GM21447 (cell line): Measurements from ENCODE around the gene PLCB2.

Experiments used
- ATAC-seq: cut with Tn5 transposase; IDR thresholded peaks from one replicate; pipeline ENCODE4 v1.9.1; 2021; ENCODE audit not compliant: unreplicated experiment

PLCB2 gene

GRCh38 chr15:40303576-40303975 lies 4.2 kb downstream of the PLCB2 start:
- no peak for ATAC-seq

- no peak for ATAC-seq
These were observed 4.8 kb downstream of the PLCB2 start for GRCh38 chr15:40302981-40303380.

DNA sequence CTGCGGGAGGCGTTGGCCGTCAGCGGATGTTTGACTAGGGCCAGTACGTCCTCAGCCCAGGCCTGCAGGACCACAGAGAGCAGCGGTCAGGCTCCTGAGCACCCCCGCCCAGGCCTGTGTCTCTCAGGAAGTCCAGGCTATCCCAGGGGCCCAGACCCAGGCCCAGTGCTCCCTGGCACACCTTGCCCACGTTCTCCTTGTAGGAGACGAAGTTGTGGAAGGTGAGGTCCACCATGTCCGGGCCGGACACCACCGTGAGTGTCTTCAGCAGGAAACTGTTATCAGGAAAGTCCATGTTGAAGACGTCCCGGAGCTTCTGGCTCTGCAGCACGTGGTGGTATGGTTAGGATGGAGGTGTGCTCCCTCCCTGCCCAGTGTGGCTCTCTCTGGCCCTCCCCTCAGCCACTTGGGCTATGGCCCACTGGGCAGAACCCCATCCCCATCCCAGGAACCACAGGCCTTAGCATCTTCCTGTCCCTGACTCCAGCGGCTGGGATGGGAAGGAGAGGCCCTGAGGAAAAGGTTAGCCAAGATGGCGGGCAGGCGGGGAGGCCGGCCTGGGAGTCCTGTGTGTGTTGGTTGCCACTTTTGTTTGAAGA lies 5.3 kb downstream of the PLCB2 start:
- no peak for ATAC-seq

DNA sequence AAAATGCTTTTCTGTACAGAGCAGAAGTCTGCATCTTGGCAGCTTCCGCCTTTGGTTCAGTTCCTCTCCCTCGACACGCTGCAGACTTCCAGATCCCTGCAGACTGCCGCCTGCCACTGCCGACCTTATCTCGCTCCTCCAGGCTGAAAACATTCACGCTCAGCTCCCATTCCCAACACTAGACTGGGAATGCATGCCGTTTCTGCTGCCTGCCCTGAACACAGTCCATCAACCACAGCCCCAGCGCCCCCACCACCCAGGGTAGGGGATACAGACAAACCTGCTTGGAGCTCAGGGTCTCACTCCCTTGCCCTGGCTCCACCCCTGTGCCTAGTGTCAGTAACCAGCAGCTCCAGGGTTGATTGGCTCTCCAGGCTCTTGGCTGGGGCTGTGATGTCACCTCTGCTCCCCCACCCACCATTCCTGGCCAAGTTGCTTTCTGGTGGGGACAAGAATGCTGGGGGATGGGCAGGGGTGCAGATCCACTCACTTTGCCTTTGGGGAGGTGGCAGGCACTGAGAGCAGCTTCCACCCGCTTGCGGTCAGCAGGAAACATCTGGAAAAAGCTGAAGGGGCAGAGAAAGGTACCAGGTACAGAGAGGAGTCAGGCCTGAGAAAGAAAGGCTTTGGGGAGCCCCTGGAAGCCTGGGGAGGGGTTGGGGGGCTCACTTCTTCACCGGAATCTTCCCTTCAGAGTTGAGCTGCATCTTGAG lies 6.1 kb downstream of the PLCB2 start:
- ATAC-seq = no peak

DNA sequence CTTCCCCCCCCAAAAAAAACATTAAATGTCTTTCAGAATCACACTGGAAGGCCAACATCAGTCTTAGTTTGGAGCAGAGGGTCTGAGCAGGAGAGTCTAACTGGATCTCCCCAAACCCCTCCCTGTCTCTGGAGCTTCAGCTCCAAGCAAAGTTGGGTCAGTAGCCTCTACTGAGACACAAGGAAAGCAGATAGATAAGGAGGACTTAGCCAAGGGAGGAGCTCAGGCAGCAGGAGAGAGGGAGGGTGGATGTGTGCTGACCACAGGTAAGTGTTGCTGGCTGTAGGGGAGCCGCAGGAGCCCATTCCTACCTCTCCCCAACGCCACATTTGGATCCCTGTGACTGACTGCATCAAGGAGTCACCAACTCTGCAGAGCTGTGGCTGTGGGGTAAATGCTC lies 7.0 kb downstream of the PLCB2 start:
- no peak for ATAC-seq

DNA sequence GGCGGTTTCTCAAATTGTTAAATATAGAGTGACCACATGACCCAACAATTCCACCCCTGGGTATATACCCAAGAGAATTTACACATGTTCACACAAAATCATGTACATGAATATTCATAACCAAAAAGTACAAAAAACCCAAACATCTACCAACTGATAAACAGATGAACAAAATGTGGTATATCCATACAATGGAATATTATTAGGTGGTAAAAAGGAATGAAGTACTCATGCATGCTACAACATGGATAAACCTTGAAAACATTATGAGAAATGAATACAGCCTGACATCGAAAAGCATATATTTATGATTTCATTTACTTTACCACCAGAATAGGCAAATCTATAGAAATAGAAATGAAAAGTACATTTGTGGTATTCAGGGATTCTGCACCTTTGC lies 7.4 kb downstream of the PLCB2 start:
- no peak for ATAC-seq

GRCh38 chr15:40298216-40298935 lies 9.4 kb downstream of the PLCB2 start:
- no peak for ATAC-seq

DNA sequence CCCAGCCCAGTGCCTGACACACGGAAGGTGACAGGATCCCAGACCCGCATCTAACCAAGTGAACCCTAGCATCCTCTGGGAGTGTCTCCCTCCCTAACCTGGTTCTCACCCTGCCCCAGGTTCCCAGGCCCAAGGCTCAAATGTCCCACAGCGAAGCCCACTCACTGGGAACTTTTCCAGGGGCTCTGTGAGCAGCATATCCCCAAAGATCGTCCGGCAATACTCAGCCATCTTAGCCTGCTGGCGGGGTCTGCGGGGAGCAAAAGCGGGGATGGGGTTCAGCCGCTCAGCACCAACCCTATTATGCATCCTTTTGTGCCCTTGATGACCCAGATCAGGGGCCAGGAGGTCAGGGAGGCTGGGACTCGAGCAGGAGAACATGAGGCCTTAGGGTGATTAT lies 10.4 kb downstream of the PLCB2 start:
- no peak for ATAC-seq

- no peak for ATAC-seq
These were observed 11.0 kb downstream of the PLCB2 start for GRCh38 chr15:40296561-40297230.

- no peak for ATAC-seq
These were observed 11.7 kb downstream of the PLCB2 start for GRCh38 chr15:40295877-40296560.

GRCh38 chr15:40295297-40295696 lies 12.4 kb downstream of the PLCB2 start:
- no peak for ATAC-seq

DNA sequence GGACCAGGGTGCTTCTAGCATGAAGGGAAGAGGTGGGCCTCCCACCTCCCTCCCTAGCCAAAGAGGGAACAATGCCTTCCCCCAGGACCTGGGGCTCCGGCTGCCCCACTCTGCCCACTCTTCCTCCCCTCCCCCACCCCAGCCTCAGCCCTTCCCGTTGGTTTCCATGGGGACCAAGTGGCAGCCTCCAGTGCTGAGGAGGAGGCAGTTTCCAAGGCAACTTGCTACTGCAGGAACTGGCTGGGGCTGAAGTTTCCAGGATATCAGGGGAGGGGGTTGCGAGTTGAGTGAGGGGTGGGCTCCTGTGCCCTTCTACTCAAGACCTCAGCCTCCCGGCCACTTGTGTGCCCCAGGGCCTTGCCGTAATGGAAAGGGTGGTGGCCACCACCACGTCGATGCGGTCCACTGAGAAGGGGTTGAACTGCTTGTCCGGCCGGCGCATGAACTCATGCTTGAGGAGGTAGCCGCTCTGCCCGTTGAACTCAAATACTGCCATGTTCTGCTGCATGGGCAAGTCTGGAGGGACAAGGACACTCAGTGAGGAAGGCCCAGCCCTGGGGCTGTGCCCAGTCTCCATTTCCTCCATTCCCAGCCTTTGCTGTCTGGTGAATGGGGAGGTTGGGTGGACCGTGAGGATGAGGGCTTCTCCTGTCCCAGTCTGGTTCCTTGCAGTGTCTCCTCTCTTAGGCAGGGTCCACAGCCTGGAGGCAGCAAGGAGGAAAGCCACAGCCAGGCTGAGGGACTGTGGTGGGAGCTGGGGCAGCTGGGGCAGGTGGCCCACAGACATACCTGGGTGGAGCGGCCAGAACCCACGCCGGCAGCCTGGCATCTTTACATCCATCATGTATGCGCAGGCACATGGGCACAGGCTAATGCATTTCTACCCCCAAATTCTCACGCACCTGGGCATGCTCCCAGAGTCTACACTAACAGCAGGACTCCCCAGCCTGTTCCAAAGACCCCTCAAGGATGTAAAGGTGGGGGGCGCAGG lies 13.5 kb downstream of the PLCB2 start:
- ATAC-seq = no peak

- no peak for ATAC-seq
These were observed 14.7 kb downstream of the PLCB2 start for GRCh38 chr15:40293006-40293405.

GRCh38 chr15:40292246-40292645 lies 15.5 kb downstream of the PLCB2 start:
- no peak for ATAC-seq

- ATAC-seq = no peak
These were observed 16.7 kb downstream of the PLCB2 start for GRCh38 chr15:40290918-40291574.

DNA sequence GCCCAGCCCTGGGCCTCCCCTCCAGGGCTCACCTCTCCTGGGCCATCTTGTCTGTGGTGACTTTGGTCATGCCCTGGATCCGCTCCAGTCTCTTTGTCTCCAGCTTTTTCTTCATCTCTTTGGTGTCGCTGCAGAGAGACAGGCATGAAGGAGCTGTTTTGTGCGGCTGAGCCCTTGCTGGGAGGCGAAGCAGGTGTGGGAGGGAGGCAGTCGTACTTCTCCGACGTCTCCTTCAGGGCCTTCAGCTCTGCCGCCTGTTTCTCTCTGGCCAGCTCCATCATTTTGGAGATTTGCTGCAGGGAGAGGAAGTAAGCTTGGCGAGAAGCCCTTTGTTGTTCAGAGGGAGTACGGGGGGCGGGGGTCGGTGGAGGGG lies 17.2 kb downstream of the PLCB2 start:
- no peak for ATAC-seq

DNA sequence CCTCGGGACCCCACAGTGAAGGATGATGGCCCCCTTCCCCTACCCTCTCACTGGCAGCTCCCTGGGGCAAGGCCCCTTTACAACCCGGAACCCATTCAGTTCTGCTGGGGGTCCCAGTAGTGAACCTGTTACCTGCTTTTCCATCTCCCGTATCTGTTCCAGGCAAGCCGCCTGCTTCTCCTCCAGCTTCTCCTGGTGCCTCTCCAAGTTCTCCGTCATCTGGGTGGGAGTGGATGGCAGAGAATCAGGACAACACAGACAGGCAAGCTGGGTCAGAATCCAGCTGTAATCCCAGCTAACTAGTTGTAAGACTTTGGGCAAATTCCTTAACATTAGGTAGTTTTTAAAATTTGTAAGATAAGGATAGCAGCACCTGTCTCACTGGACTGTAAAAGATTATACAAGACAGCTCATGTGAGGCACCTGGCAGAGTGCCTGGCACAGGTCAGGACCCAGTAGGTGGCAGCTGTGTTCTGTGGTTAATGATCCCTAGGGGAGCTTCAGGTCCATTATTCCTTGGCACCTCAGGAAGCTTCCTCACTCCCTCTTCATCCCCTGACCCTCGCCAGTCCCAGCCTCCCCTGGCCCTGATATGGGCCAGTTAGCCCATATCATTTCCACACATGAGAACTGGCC lies 18.5 kb downstream of the PLCB2 start:
- no peak for ATAC-seq

DNA sequence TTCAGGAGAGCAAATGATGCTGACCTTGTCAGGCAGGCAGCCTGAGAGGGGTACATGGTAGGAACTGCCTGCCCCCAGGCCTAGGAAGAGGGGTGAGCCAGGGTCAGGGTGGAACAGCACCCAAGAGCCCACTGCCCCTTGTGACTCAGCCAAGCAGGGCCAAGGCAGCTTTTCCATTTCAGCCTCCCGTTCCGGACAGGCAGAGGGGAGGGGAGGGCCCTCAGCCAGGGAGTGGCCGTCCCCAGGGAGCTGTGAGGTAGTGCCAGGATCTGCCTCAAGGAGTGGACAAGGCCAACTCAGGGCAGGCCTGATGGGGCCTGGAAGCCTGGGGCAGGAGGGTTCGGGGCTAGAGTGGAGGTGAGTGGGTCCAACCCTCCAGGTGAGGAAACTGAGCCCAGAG lies 19.8 kb downstream of the PLCB2 start:
- no peak for ATAC-seq

DNA sequence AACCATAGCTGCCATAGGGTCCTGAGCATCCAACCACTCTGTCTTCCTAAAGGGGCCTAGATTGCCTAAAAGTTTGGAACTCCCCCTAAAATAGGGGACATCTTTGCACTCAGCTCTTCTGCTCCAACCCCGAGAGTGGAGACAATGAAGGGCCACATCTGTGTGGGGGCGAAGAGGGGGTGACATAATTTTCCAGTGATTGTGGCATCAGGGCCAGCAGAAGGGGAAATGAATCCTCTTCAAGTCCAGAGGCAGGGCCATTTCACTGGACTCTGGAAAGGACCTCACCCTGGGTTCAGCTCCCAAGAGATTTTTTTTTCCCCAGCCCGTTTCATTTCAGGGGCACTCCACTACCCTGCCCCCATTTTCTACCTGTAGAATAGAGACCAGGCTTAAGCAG lies 20.2 kb downstream of the PLCB2 start:
- ATAC-seq = no peak
